HG02884 (cell line): Measurements from ENCODE around the gene SYCP2L.
A peak's percentile ranks its signal among the peaks of the same experiment; 100 is the strongest.
"Not testable (repeated sequence)": the region's sequence is repeated elsewhere in the genome, so short reads cannot be mapped to it uniquely, and the experiment has no call there.

Source experiments
- ATAC-seq: cut with Tn5 transposase; IDR thresholded peaks from one replicate; pipeline ENCODE4 v1.9.1; 2021; ENCODE audit warnings: mild to moderate bottlenecking, moderate library complexity; ENCODE audit not compliant: unreplicated experiment

Gene SYCP2L

GRCh38 chr6:10951675-10952282 is 64.9 kb downstream of the SYCP2L start:
- no peak for ATAC-seq

GRCh38 chr6:10954590-10955010 is 67.7 kb downstream of the SYCP2L start:
- peak; percentile 91 for ATAC-seq

GRCh38 chr6:10956776-10957175 is 69.9 kb downstream of the SYCP2L start:
- no peak for ATAC-seq

- no peak for ATAC-seq
Measured at GRCh38 chr6:10957414-10957886, 70.6 kb downstream of the SYCP2L start.

- no peak for ATAC-seq
Measured at GRCh38 chr6:10960171-10960570, 73.3 kb downstream of the SYCP2L start.

GRCh38 chr6:10961837-10962236 is 75.0 kb downstream of the SYCP2L start:
- ATAC-seq, result no peak

- ATAC-seq, result peak; percentile 44
Measured at GRCh38 chr6:10962673-10963072, 75.8 kb downstream of the SYCP2L start.

- ATAC-seq, result no peak
Measured at GRCh38 chr6:10963113-10963512, 76.3 kb downstream of the SYCP2L start.

GRCh38 chr6:10964684-10965083 is 77.8 kb downstream of the SYCP2L start:
- peak; percentile 85 for ATAC-seq

- ATAC-seq, result no peak
Measured at GRCh38 chr6:10968776-10969175, 81.9 kb downstream of the SYCP2L start.

- no peak for ATAC-seq
Measured at GRCh38 chr6:10970731-10971130, 83.9 kb downstream of the SYCP2L start.

- ATAC-seq, result no peak
Measured at GRCh38 chr6:10972196-10972595, 85.3 kb downstream of the SYCP2L start.

- no peak for ATAC-seq
Measured at GRCh38 chr6:10976571-10976970, 89.7 kb downstream of the SYCP2L start.

GRCh38 chr6:10977231-10977968 is 90.5 kb downstream of the SYCP2L start:
- ATAC-seq, result no peak

- no peak for ATAC-seq
Measured at GRCh38 chr6:10979603-10980002, 92.8 kb downstream of the SYCP2L start.

GRCh38 chr6:10981409-10981808 is 94.6 kb downstream of the SYCP2L start:
- no peak for ATAC-seq

- ATAC-seq, result not testable (repeated sequence)
Measured at GRCh38 chr6:10984959-10985358, 98.1 kb downstream of the SYCP2L start.

- ATAC-seq, result no peak
Measured at GRCh38 chr6:10989587-10989986, 102.7 kb downstream of the SYCP2L start.

- no peak for ATAC-seq
Measured at GRCh38 chr6:10991115-10991514, 104.3 kb downstream of the SYCP2L start.

GRCh38 chr6:10993896-10994295 is 107.0 kb downstream of the SYCP2L start:
- ATAC-seq, result no peak

GRCh38 chr6:10995114-10995707 is 108.4 kb downstream of the SYCP2L start:
- no peak for ATAC-seq

GRCh38 chr6:10999994-11000393 is 113.1 kb downstream of the SYCP2L start:
- ATAC-seq, result no peak
